ENCODE data around the gene SHQ1.
"Not testable (repeated sequence)": the region's sequence is repeated elsewhere in the genome, so short reads cannot be mapped to it uniquely, and the experiment has no call there.

SHQ1 gene

DNA sequence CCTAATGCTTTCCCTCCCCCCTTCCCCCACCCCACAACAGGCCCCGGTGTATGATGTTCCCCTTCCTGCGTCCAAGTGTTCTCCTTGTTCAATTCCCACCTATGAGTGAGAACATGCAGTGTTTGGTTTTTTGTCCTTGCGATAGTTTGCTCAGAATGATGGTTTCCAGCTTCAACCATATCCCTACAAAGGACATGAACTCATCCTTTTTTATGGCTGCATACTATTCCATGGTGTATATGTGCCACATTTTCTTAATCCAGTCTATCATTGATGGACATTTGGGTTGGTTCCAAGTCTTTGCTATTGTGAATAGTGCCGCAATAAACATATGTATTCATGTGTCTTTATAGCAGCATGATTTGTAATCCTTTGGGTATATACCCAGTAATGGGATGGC, 137.8 kb downstream of the SHQ1 start:
- DNase-seq = not testable (repeated sequence)

DNA sequence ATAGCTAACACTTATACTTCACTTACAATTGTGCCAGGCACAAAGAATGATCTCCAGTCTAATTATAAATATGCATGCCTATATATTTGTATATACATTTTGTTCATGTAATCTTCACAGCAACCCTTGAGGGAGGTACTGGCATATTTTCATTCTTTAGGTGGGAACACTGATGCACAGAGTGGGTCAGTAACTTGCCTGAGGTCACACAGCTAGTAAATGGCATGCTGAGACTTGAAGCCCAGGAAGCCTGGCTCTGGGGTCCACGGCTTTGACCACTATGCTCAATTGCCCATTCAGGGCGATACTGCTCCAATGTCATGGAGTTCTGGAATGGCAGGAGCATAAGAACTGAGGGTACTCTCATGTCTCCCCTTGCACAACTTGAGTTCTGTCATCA, 139.8 kb downstream of the SHQ1 start:
- no peak for DNase-seq

DNA sequence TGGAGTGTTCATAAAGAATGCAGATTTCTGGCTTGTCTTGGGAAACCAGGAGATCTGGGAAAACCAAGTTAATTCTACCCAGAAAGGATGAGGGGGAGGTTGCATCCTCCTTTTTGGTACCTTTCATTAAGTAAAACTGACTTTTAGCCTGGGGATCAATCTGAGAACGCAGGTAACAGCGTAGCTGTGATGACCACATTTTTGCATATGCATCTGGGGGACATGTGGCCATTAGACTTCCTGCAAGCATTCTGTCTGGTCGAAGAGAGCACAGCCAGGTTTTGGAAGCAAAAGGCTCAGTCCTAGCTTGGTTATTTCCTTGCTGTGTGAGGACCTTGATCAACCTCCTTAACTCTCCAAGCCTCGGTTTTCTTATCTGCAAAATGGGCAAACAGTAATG, 145.2 kb downstream of the SHQ1 start:
- no peak for DNase-seq

DNA sequence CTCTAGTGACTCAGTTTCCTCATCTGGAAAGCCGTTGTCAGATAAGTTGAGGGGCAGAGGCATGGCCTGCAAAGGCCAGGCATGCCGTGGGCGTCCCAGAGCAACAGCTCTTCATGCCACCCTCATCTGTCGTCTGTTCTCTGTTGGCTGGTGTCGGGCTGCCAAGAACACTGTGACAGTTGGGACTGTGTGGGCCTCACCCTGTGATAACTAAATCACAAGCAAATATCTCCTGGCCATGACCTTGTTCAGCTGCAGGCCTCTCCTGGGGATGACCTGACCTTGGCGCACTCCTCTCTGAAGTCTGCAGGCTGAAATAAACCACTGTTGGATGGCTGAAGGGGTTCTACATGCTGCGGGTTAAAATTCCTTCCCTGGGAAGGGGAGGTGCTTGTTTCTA, 145.9 kb downstream of the SHQ1 start:
- DNase-seq = no peak

DNA sequence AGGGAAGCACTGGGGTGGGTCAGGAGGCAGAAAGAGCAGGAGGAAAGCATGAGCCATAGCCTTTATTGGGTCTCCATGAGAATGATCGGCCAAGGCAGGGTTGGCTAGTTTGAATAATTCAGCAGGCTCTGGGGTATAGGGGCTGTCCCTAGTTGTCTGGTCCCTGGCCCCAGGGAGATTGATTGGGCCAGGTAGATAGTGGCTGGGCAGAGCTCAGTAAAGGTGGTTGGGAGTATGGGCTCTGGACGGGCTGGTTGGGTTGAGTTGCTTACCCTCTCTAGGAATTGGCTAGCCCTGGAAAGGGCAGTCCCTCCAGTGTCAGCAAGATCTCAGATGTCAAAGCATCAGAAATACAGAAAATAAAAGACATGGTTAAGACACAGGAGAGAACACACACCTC, 148.1 kb downstream of the SHQ1 start:
- DNase-seq = no peak

DNA sequence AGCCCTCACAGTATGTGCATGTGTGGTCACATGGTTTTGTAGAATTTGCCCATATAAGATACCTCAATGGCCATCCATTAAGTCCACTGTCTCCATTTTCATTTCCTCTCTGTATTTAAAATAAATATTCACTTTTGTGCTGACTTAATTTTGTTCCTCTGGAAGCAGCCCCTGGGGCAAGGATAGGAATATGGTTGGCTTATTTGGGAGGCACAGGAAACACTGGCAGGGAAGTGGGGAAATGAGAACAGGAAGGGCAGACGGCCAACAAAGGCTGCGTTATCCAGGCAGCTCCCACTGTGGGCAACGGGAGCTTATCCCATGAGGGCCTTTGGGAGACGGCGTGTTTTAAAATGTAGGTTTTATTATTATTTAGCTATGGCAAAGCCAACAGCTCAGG, 148.6 kb downstream of the SHQ1 start:
- no peak for DNase-seq

Data from 8988T (cell line).